Nephron (organoid): ENCODE data around the gene CHRNA9.

Experiments
- H3K27ac Mint-ChIP-seq, 3 experiments: 2 replicates each; pipeline ENCODE4 v1.8.0; 2020; ENCODE audit warnings: mixed read lengths in 3 of 3, mild to moderate bottlenecking in 2 of 3, moderate library complexity in 1 of 3
- H3K27me3 Mint-ChIP-seq: 2 replicates; pipeline ENCODE4 v1.8.0; 2021; ENCODE audit warnings: low read depth, mild to moderate bottlenecking, moderate library complexity, mixed read lengths
- H3K36me3 Mint-ChIP-seq: 2 replicates; pipeline ENCODE4 v1.8.0; 2020; ENCODE audit warnings: low read depth, mixed read lengths
- H3K4me1 Mint-ChIP-seq: 2 replicates; pipeline ENCODE4 v1.8.0; 2020; ENCODE audit warnings: mixed read lengths
- H3K4me3 Mint-ChIP-seq, 3 experiments: 2 replicates each; pipeline ENCODE4 v1.8.0; 2020; ENCODE audit warnings: mild to moderate bottlenecking in 3 of 3, mixed read lengths in 3 of 3, moderate library complexity in 2 of 3
- H3K9me3 Mint-ChIP-seq: 2 replicates; pipeline ENCODE4 v1.8.0; 2020; ENCODE audit warnings: mixed read lengths
- TF ChIP-seq, protein P1 (sequence below), 3 experiments: fragments of 200-600 bp; sonication (generic); IDR thresholded peaks; one replicate each; pipeline ENCODE4 v1.5.0; 2021; ENCODE audit warnings: antibody characterized with exemption in 3 of 3; ENCODE audit not compliant: unreplicated experiment in 3 of 3

The CHRNA9 gene

DNA sequence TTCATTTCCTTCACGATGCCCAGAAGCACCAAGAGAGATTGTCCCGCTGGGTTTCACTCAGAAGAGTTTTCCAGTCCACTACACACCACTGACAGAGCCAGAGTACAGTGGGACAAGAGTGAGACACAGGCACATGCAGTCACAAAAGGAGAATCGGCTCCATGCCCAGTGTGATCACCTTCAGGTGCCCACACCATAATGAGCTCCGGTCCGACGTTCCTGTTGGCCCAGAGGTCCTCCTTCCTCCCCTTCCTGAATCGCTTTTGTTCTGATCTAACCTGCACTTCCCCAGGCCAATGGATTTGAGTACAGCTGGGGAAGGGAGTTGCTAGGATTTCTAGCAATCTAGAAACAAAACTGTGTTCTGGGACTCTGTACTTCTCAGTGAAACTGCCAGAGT is 4.6 kb upstream of the CHRNA9 start:
- Mint-ChIP-seq H3K4me1 (peaks cover 22% of the 10 kb centered on the region), H3K4me3 (no peak overlapping the region), H3K27me3 (no peaks in the 10 kb centered on the region), H3K27ac (peak overlapping the region in 1 of 3 experiments; percentile 64), H3K36me3 (no peaks in the 10 kb centered on the region), H3K9me3 (no peaks in the 10 kb centered on the region)
- TF ChIP-seq, protein P1, sequence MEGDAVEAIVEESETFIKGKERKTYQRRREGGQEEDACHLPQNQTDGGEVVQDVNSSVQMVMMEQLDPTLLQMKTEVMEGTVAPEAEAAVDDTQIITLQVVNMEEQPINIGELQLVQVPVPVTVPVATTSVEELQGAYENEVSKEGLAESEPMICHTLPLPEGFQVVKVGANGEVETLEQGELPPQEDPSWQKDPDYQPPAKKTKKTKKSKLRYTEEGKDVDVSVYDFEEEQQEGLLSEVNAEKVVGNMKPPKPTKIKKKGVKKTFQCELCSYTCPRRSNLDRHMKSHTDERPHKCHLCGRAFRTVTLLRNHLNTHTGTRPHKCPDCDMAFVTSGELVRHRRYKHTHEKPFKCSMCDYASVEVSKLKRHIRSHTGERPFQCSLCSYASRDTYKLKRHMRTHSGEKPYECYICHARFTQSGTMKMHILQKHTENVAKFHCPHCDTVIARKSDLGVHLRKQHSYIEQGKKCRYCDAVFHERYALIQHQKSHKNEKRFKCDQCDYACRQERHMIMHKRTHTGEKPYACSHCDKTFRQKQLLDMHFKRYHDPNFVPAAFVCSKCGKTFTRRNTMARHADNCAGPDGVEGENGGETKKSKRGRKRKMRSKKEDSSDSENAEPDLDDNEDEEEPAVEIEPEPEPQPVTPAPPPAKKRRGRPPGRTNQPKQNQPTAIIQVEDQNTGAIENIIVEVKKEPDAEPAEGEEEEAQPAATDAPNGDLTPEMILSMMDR (IDR thresholded peaks at IDR 0.05; ENCODE audit: unreplicated experiment in 3 of 3) = no peak

DNA sequence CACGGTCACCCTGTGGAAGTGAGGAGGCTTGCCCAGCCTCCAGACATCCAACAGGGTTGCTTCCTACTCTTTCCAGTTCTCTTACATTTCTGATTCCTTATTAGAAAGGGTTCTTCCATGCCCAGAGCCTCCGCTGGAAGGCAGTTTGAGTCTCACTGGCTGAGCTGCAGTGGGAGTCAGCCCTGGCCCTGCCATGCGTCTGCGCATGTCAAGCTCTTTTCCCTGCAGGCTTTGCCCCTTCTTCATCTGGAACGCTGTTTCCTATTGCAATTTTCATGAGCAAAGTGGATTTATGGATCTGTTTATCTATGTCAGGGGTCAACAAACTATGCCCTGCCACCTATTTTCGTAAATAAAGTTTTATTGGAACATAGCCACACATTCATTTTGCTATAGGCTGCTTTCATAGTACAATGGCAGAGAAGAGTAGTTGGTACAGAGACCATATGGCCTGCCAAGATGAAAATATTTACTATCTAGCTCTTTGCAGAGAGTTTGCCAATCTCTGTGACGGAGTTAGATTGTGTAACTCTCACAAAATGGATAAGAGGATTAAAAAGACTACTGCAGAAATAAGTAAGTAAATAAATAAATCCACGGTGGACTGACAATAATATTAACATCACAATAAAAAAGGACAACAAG is 3.9 kb upstream of the CHRNA9 start:
- H3K36me3 Mint-ChIP-seq = no peaks in the 10 kb centered on the region
- H3K9me3 Mint-ChIP-seq = no peaks in the 10 kb centered on the region
- no peak overlapping the region for H3K4me3 Mint-ChIP-seq
- TF ChIP-seq, protein P1 (IDR thresholded peaks at IDR 0.05; ENCODE audit: unreplicated experiment in 3 of 3) = no peak
- H3K27ac Mint-ChIP-seq = peak overlapping the region in 1 of 3 experiments; percentile 64
- peaks cover 28% of the 10 kb centered on the region for H3K4me1 Mint-ChIP-seq
- H3K27me3 Mint-ChIP-seq = no peaks in the 10 kb centered on the region

GRCh38 chr4:40331961-40332360 is 3.2 kb upstream of the CHRNA9 start:
- Mint-ChIP-seq H3K36me3 (no peaks in the 10 kb centered on the region), H3K27me3 (no peaks in the 10 kb centered on the region), H3K4me1 (peaks cover 32% of the 10 kb centered on the region), H3K9me3 (no peaks in the 10 kb centered on the region), H3K4me3 (no peak overlapping the region), H3K27ac (no peak overlapping the region)
- TF ChIP-seq, protein P1 (IDR thresholded peaks at IDR 0.05; ENCODE audit: unreplicated experiment in 3 of 3) = no peak

- no peaks in the 10 kb centered on the region for H3K36me3 Mint-ChIP-seq
- TF ChIP-seq, protein P1 (IDR thresholded peaks at IDR 0.05; ENCODE audit: unreplicated experiment in 3 of 3) = no peak
- no peak overlapping the region for H3K27ac Mint-ChIP-seq
- no peaks in the 10 kb centered on the region for H3K9me3 Mint-ChIP-seq
- H3K27me3 Mint-ChIP-seq = no peaks in the 10 kb centered on the region
- peaks cover 34% of the 10 kb centered on the region for H3K4me1 Mint-ChIP-seq
- H3K4me3 Mint-ChIP-seq = peak overlapping the region in 1 of 3 experiments; percentile 27
Measured at GRCh38 chr4:40333921-40334352, 1.2 kb upstream of the CHRNA9 start.

DNA sequence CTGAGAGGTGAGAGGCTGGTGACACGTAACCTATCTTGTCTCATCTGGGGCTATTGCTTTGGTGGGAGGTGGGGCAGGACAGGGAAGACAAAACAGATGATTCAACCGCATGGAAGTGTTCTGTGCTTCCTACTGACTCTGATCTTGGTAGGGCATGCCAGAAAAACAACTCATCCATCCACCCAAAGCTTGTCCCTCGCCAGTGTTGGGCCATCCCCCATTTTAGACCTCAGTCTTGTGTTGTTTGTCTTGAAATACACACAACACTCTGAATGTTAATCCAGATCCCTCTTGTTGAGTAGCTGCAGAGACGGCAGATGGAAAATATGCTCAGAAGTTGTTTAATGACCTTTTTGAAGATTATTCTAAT is 377 bp downstream of the CHRNA9 start:
- Mint-ChIP-seq H3K4me1 (peaks cover 34% of the 10 kb centered on the region), H3K27ac (no peak overlapping the region), H3K4me3 (no peak overlapping the region), H3K9me3 (no peaks in the 10 kb centered on the region), H3K27me3 (no peaks in the 10 kb centered on the region), H3K36me3 (no peaks in the 10 kb centered on the region)
- TF ChIP-seq, protein P1 (IDR thresholded peaks at IDR 0.05; ENCODE audit: unreplicated experiment in 3 of 3) = no peak

- no peaks in the 10 kb centered on the region for H3K9me3 Mint-ChIP-seq
- no peaks in the 10 kb centered on the region for H3K27me3 Mint-ChIP-seq
- TF ChIP-seq, protein P1 (IDR thresholded peaks at IDR 0.05; ENCODE audit: unreplicated experiment in 3 of 3) = no peak
- peaks cover 34% of the 10 kb centered on the region for H3K4me1 Mint-ChIP-seq
- H3K27ac Mint-ChIP-seq = no peak overlapping the region
- H3K4me3 Mint-ChIP-seq = no peak overlapping the region
- no peaks in the 10 kb centered on the region for H3K36me3 Mint-ChIP-seq
Measured at GRCh38 chr4:40337051-40337450, 1.9 kb downstream of the CHRNA9 start.
